Stimulated activated CD4-positive, alpha-beta T cell treated with anti-CD3 and anti-CD28 coated beads, Interleukin-4, amount 100 ng/mL, for 24 hours (primary cell): Measurements from ENCODE around the gene TSPAN12.
A peak's percentile ranks its signal among the peaks of the same experiment; 100 is the strongest.

Source experiments
- DNase-seq: peaks from one replicate; pipeline ENCODE4 v3.0.0-alpha.2; 2020

Gene TSPAN12

DNA sequence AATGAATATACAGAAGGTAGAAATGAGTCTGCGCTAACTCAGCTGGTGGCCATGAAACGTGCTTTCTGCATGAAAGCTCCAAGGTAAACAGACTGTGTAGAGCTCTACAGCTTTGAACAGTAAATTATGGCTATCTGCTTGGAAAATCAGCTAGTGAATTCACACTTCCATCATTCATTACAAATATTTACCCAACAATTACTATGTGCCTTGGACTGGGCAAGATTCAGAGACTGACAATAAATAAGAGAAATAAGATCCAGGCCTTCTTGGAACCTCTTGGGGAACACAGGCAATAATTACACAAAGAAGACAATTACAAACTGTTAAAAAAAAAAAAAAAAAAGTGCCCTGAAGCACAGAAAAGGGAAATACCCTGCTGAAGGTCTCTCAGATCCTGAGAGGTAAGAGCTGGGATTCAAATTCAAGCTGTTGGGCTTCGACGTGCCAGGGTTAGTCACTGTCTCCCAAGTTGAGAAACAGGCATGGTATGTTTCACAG is 15.8 kb downstream of the TSPAN12 start:
- no peak for DNase-seq

DNA sequence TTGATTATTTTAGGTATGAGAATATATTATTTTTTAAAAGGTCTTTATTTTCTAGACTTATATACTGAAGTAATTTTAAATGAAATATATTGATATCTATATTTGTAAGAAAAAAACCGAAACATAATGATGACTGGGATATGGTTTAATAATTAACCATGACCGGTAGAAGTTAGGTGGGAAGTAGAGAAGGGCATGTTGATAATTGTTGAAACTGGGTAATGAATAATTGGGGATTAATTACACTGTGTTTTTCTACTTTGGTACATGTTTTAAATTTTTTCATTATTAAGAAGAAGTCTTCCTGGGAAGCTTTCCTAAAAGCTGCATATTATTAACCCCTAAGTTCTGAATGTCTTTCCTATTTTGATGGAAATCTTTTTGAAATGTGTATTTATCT is 16.3 kb downstream of the TSPAN12 start:
- no peak for DNase-seq

DNA sequence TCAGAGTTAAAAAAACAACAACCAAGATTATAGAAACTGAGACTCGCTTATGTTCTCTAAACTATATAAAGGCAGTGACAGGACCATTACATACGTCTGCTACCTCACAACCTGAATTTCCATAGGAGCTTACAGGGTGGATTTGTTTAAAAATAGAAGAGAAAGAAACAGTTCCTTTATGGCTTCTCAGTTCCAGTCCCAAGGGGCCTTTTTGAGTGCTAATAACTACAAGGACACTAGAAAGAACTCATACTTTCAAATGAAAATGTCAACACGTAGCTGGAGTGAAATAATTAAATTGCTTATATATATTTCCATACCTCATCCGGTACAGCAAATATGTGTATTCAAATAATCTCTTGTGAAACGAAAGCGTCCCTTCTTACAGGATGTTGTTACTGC is 19.7 kb downstream of the TSPAN12 start:
- DNase-seq: no peak

DNA sequence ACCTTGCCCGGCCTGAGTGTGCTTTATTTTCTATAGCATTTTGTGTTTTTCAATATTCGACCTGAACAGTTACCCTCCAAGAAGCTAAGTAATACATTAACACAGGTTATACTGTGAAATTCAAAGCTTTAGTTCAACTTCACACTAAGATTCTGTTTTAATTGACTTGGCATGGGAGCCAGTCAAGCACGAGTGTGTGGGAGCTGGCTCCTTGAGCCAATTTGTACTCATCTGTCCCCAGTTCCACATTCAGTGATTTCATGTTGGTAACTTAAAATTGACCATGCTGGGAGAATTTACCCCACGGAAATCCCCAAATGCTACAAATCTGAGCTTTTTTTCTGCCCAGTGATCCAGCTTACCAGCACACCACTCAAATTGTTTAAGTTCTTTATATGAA is 20.3 kb downstream of the TSPAN12 start:
- DNase-seq: no peak

DNA sequence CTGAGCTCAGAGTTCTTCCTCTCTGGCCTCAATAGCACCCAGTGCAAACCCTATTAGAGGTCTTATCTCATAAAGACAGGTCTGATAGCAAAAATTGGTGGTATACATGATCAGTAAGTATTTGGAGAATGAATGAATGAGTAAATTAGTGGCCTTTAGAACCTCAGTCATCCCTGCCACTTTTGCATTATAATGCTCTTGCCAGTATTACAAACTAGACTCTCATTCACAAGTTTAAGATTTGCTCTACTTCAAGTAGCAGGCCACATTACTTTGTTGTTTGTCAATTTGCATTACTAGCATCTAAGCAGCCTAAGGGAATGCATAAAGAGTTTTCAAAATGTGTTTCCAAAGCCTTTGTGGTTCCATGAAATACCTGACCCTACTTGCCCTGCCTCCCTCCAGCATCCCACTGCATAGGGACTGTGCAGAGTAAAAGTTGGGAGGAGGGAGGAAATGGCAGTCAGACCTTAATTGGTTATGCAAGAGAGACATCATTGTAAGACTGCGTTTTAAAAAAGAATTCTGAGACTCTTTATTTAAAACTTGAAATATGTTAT is 21.3 kb downstream of the TSPAN12 start:
- DNase-seq: no peak

DNA sequence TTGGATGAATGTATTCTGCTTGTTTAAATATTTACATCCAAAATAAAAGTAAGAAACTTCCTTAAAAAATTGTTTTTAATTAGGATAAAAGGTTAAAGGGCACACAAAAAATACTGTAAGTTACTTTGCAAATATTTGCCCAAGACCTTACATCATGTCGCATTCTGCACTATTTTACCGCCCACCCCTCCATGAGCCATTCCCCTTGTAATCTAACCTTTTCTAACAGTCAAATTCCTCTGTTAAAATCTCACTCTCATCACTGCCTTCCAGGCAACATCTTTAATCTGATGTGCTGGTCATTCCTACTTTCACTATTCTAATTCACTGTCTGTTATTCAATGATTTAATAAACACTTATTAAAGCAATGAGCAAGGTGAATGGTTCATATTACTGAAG is 23.2 kb downstream of the TSPAN12 start:
- no peak for DNase-seq

DNA sequence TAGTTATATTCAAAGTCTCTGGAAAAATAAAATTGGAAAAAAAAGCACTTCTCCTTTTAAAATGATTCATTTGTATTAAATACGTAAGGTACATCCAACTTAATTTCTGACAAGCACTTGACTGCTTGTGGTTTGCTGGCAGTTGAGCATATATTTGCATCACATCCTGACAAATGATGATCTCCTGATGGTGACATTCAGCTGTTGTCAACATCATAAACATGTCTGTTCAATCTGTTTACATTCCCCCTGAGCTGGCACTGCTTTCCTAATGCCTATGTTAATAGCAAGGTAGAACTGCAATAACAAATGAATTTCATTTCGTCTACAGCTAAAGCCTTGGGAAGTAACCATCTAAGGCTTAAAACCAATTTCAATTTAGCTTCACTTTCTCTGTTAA is 24.4 kb downstream of the TSPAN12 start:
- DNase-seq: no peak

DNA sequence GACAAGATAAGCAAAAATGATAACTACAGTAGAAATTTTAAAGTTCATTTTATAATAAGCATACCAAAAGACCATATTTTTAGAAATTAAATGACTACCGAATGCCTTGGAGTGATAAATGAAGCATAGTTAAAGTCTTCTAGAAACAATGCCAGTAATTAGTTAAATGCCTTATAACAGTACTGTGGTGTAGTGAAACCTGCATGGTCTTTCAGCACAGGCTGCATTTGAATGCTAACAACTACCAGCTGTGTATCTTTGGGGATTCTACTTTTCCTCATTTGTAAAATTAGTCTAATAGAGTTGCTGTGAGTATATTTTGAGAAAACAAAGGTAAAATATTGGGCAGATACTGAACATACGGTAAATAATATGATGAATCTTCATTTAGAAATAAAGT is 25.1 kb downstream of the TSPAN12 start:
- no peak for DNase-seq

DNA sequence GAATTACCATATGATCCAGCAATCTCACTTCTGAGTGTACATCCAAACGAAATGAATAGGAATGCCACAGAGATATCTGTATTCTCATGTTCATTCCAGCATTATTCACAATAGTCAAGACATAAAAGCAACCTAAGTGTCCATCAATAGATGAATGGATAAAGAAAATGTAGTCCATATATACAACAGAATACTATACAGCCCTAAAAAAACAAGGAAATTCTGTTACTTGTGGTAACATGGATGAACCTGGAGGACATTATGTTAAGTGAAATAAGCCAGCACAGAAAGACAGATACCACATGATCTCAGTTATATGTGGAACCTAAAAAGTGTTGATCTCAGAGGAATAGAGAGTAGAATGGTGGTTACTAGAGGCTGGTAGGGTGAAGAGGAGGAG is 26.7 kb downstream of the TSPAN12 start:
- DNase-seq: no peak

DNA sequence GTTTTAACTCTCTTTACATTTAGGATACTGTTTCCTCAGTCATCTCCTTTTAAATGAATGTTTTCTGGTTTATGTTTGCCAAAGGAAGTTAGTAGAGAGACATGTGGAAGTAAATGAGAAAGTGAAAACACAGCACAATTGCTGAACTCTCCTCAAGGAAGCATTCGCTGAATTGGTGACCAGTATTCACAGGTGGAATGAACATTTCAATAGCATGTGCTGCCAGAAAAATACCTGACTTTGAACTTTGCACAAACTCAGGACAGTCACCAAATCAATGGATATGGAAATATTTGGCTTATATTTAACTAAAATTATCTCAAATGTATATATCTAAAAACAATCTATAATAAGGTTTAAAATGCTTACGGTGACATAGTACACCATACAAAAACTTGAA is 28.5 kb downstream of the TSPAN12 start:
- no peak for DNase-seq

DNA sequence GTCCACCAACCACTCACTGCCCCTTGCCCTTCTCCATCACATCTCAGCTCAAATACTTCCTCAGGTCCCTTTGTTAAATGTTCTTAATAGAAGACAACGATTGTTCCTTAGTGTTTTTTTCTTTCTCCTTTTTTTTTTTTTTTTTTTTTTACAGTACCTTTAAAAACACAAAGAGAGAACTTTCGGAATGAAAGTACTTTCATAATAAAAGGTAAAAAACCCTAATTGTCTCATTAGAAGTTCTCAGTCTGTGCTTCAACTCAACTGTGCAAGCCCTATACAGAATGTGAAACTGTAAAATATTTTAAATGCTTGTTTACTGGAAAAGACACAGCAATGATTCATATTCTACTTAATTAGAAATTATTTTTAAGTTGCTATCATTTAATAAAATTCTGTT is 29.4 kb downstream of the TSPAN12 start:
- DNase-seq: no peak

DNA sequence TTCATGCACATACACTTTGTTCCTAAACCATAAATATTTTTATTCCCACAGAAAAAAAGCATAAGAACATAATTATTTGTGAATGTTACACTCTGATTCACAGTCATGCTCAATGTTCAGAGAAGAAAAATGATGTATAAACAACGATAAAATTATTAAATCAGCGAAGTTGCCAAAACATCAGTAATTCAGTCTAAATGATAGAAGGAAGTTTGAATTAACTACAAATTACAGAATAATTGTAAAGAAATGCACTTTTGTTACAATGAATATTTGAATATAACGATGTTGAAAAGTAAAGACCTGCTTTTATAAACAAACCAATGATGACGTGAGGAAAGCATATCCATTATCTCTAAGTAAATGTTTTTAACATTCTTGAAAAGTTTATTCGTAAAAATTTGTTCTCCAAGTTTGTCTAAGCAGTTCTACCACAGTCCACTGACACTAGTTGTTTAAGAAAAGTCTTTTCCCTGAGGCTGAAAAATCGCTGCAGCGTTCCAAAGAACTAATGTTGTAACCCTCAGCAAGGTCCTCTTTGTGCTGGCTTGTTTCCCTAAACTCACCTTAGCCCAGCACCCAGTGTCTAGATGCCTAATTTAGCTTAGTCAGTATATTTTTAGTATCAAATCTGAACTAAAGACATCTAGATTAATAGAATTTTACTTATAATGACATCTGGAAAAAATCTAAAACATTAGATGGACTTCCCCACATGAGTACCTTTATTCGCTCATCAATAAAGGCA is 30.4 kb downstream of the TSPAN12 start:
- no peak for DNase-seq

DNA sequence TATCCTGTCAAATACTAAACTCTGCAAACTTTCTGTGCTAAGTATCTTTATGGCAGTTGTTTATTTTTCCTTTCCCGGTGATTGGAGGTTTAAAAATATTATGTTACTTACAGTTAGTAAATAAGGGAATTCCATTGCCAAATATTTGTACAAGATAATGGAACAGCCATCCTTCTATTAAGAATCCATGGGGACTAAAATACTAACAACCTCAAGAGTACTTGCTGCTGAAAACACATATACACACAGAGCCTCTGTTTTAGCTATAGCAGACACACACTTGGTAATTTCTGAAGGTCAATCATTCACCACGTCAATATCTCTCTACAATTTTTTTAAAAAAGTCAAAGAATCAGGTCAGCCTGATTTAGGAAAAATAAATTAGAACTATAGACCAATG is 32.4 kb downstream of the TSPAN12 start:
- no peak for DNase-seq

DNA sequence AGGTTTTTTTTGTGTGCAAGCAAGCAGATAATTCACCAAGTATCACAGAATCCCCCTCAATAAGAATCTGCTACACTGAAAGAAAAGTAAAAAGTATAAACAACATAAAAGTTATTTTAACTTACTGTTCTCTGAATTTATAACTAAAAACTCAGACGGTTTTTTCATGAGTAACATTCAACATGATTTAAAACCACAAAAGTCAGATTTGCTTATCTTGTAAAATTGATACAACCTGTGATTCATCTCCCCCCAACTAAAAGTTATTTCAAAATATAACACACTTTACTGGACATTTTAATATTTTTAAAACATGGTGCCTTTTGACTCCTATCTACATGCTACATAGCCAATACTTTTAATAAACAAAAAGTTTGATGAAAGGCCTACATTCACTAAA is 32.8 kb downstream of the TSPAN12 start:
- no peak for DNase-seq

DNA sequence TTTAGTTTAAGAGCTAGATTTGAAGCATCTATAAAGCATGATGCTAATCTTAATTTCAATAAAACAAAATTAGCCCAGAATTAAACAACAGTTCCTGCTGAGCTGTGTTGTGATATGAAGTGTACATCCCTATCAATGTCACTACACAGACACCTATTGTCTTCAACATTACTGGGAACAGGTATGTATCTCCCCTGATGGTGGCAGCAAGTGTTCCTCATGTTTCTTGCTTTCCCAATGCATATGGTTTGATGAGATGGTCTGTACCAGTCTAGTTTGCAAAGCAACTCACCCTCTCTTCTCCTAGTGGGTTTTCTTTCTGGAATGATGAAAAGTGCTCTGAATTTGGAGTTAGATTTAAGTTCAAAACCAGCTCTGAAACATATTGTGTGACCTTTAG is 38.1 kb downstream of the TSPAN12 start:
- no peak for DNase-seq

DNA sequence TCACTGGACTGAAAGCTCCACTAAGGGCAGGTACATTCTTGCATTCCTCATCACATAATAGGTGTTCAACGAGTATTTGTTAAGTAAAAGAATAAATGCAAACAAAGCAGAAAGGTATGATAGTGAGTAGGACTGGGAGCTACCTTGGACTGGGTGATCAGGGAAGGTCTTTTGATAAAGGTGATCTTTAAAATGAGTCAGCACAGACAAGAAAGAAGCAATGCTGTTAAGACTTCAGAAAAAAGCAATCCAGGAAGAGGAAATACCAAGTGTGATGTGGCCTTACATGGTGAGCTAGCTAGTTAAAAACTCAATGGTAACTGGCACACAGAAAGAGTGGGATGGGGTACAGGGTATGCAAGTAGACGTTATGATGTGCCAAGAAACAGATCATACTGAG is 40.1 kb downstream of the TSPAN12 start:
- no peak for DNase-seq

DNA sequence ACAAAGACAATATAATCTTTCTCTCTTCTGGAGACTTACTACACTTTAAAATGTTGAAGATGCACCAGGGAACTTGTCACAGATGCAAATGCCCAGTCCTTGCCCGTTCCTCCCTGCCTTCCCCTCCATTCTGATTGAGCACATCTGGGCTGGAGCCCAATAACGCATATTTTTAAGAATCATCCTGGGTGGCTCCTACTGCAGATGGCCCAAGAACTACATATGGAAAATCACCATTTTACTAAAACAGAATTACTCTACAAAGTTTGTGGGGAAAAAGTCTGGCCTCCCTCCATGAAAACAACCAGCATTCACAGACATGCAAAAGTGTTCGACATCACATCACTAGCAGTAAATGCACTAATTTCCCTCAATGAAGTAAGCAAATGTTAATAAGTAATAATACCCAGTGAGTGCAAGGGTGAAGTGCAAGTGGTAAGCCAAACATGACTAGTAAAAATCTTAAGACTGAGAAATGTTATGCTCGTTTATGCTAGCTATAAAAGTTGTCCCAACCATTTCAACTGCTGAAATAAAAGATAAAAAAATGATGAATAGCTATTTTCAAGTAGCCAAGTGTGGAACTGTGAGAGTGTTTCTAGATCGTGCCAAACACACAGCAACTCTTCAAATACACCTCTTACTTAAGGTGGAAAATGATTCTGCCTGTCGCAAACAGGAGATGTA is 43.5 kb downstream of the TSPAN12 start:
- DNase-seq: no peak

DNA sequence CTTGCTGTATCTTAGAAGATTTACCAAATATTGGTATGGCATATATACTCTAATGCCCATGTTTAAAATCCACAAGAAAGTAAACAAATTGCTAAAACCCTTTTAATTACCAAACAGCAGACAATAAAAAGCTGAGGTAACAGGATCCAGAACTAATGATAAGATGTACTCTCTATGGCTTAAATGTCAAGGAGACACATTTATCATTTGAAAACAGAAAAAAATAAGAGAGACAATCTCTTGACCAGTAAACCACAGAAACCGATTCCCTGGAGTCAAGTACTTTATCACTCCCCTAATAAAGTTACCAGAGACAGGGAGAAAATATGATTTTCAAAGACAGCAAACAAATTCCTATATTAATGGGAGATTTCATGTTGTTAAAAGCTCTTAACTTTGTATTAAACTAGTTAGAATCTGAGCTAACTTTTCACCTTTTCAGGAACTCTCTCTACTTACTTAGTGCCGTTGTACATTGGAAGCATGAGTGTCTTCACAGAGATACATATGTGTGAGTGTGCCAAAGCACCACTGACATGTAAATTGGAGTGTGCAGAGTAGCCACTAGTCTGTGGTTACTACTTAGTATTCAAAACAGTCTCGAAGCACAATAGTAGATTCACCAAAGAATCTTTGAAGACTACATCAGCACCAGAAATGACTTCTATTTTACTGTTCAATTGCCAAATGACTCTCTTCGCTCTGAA is 44.2 kb downstream of the TSPAN12 start:
- DNase-seq: no peak

DNA sequence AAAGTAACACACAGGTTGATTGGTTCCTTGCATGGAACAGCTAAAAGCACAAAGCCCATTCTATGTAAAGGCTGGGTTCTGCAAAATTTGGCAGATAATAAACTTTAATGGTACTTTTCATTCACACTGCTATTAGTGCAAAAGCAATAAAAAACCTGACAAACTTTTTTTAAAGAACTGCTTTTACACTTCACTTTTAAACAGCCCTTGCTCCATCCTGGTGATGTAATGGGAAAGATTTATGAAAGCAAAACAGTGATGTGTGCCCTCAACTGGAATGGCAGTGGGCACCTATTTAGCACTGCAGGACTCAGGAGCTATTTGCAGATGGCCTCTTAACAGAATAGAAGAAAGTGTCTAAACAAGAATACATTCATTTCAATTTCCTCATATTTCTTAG is 44.9 kb downstream of the TSPAN12 start:
- no peak for DNase-seq

DNA sequence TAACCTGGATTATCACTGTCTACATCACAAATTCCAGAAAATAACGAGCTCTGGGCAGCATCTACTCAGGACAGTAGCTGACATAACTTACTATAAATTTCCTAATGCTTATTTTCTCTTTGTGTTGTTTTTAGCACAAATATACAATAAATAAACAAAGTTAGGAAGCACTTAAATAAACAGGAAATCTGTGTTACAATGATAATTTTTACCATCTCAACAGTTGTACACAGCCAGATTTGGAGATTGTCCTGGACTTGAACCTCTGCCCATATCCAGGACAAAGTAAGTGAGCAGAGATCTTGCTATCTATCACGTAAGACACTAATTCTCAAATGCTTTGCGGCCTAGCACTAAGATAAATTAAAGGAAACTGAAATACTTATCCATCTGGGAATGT is 48.7 kb downstream of the TSPAN12 start:
- no peak for DNase-seq

DNA sequence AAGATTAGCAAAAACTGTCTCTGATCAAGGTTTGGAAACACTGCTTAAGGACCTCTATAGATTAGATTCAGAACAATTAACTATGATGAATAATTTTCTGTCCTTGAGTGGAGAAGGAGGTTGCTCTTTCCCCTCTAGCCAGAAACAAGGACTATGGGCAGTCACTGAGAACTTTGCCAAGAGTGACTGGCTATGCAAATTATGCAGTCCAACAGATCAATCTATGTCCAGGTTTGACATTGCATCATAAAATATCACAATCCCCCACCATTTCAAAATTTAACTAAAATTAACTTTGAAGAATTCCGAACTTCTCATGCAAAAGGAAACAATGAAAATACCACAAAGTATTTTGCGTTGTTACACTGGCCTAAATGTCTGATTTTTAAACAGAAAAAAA is 50.6 kb downstream of the TSPAN12 start:
- DNase-seq: no peak

DNA sequence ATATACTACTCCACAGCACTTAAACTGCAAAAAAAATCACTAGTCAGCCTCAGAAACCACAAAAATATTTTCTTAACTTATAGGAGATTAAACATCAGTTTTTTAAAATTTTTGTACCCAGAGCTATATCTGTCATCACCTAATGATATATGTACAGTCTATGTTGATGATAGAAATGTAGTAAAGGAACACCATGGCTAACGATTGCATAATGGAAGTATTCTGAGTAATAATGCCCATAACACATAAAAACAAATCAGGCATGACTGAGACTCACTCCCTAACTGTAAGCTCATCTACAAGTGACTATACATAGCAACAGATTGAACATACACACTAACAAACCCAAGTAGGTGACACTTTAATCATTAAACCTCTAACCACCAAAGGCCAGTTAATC is 51.3 kb downstream of the TSPAN12 start:
- no peak for DNase-seq

DNA sequence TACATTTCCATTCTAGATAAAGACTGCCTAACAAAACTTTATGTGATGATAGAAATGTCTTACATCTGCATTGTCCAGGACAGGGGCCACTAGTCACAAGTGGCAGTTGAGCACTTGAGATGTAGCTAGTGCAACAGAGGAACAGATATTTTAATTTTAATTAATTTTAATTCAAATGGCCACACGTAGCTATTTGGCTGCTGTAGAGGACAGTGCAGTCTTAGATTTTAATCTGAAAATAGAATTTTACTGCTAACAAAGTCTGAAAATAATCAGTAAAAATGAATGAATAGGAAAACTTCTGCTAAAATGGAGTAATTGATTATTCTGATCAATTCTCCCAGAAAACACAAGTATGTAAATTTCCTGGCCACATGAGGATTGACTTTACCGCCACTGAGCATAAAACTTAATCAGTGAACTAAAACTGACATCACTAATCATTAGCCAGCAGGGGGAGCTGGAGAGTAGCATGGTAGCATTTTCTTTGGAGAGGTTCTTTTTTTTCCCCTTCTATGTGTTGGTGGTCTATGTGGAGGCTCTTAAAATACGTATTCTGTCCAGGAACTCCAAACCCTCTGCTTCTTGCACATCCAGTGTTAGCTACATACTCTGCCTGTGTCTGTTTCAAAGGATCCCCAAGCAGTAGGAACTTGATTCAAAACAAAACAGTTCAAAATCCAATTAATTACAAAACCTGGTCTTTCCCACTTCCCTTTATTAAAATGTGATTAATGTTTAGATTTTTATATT is 52.1 kb downstream of the TSPAN12 start:
- peak; percentile 64 for DNase-seq
